GM12872 (cell line): ENCODE results near the gene MSH6.
A peak's percentile ranks its signal among the peaks of the same experiment; 100 is the strongest.

Experiments
- CTCF ChIP-seq: IDR thresholded peaks from 3 replicates; pipeline ENCODE4 v1.5.1; 2011; ENCODE audit warnings: low read depth, mild to moderate bottlenecking, low read length, moderate library complexity; ENCODE audit not compliant: insufficient read depth

MSH6 gene

GRCh38 chr2:47744074-47744473, 38.9 kb upstream of the MSH6 start:
- TF ChIP-seq CTCF, result no peak

- TF ChIP-seq CTCF, result no peak
Observed at GRCh38 chr2:47747878-47748277, 35.1 kb upstream of the MSH6 start.

GRCh38 chr2:47751856-47752414, 31.0 kb upstream of the MSH6 start:
- TF ChIP-seq CTCF, result no peak

- TF ChIP-seq CTCF, result no peak
Observed at GRCh38 chr2:47767497-47767844, 15.5 kb upstream of the MSH6 start.

GRCh38 chr2:47767880-47768609, 14.9 kb upstream of the MSH6 start:
- peak; percentile 99 for TF ChIP-seq CTCF

- no peak for TF ChIP-seq CTCF
Observed at GRCh38 chr2:47769318-47769717, 13.6 kb upstream of the MSH6 start.

GRCh38 chr2:47771211-47771610, 11.7 kb upstream of the MSH6 start:
- no peak for TF ChIP-seq CTCF

- no peak for TF ChIP-seq CTCF
Observed at GRCh38 chr2:47772343-47772742, 10.6 kb upstream of the MSH6 start.
